ENCODE results near the gene DDIT4. TPM values are rescaled to one million over a fixed set of nuclear protein-coding genes. Genes with fewer than 3 reads are reported as not detected.
A peak's percentile ranks its signal among the peaks of the same experiment; 100 is the strongest.

The DDIT4 gene
- total and polyA plus RNA-seq, 9 of the 15 experiments (the other 6 are each of a cell fraction or from before 2014, with no cell fraction given), result 8.2 to 675 (median 159) TPM

GRCh38 chr10:72308320-72308987 lies 34.7 kb downstream of the DDIT4 start (continued):
- TF ChIP-seq ZNF695 (CRISPR knock-in tag; IDR thresholded peaks at IDR 0.05), result no peak
- TF ChIP-seq ZNF174 (CRISPR knock-in tag; IDR thresholded peaks at IDR 0.05), result no peak
- TF ChIP-seq ARID3A (IDR thresholded peaks at IDR 0.05; ENCODE audit: borderline replicate concordance, low read depth, low read length), result no peak
- no peak for TF ChIP-seq ZNF785 (CRISPR knock-in tag; IDR thresholded peaks at IDR 0.05)
- TF ChIP-seq CTCF (IDR thresholded peaks at IDR 0.05 in 2 of 3, conservative IDR thresholded peaks at IDR 0.05 in 1 of 3; ENCODE audit: insufficient read depth in 2 of 3, low read depth in 1 of 3, low read length in 3 of 3), result peak in 2 of 3 experiments; percentile 9 to 14; a peak in 2 of 6 replicates
- no peak for TF ChIP-seq ZNF398 (CRISPR knock-in tag; IDR thresholded peaks at IDR 0.05)
- TF ChIP-seq HIVEP1 (CRISPR knock-in tag; IDR thresholded peaks at IDR 0.05), result peak; percentile 92
- 0 out of 4 replicates have a peak, but pooled peaks of 1 of the 2 experiments have one; percentile 49 for TF ChIP-seq ZMIZ1 (IDR thresholded peaks at IDR 0.05; ENCODE audit: low read depth in 2 of 2, low read length in 2 of 2)
- no peak for TF ChIP-seq ZNF436 (CRISPR knock-in tag; IDR thresholded peaks at IDR 0.05)
- peak; percentile 51; the same call in 1 of the 2 replicates for TF ChIP-seq TSHZ1 (CRISPR knock-in tag; IDR thresholded peaks at IDR 0.05)
- no peak for TF ChIP-seq RBM34 (IDR thresholded peaks at IDR 0.05; ENCODE audit: borderline replicate concordance, insufficient read depth, low read length)
- 0 out of 2 replicates have a peak, but pooled peaks have one; percentile 76 for TF ChIP-seq ZC3H8 (IDR thresholded peaks at IDR 0.05)
